ENCODE measurements around the gene FASTKD1.

The FASTKD1 gene

GRCh38 chr2:169504651-169505050, 69.0 kb downstream of the FASTKD1 start:
- DNase-seq = no peak

GRCh38 chr2:169495310-169495928, 78.2 kb downstream of the FASTKD1 start:
- DNase-seq = no peak

GRCh38 chr2:169493360-169493759, 80.3 kb downstream of the FASTKD1 start:
- DNase-seq = no peak

GRCh38 chr2:169491378-169491777, 82.3 kb downstream of the FASTKD1 start:
- no peak for DNase-seq

GRCh38 chr2:169490834-169491233, 82.8 kb downstream of the FASTKD1 start:
- no peak for DNase-seq

GRCh38 chr2:169486487-169486886, 87.2 kb downstream of the FASTKD1 start:
- DNase-seq = no peak

GRCh38 chr2:169485650-169486138, 88.0 kb downstream of the FASTKD1 start:
- no peak for DNase-seq

- no peak for DNase-seq
These were observed 93.6 kb downstream of the FASTKD1 start for GRCh38 chr2:169480079-169480465.

Data from GDM1 (cell line).